ENCODE data around the gene UNC50.
A peak's percentile ranks its signal among the peaks of the same experiment; 100 is the strongest.

UNC50 gene, protein sequence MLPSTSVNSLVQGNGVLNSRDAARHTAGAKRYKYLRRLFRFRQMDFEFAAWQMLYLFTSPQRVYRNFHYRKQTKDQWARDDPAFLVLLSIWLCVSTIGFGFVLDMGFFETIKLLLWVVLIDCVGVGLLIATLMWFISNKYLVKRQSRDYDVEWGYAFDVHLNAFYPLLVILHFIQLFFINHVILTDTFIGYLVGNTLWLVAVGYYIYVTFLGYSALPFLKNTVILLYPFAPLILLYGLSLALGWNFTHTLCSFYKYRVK

DNA sequence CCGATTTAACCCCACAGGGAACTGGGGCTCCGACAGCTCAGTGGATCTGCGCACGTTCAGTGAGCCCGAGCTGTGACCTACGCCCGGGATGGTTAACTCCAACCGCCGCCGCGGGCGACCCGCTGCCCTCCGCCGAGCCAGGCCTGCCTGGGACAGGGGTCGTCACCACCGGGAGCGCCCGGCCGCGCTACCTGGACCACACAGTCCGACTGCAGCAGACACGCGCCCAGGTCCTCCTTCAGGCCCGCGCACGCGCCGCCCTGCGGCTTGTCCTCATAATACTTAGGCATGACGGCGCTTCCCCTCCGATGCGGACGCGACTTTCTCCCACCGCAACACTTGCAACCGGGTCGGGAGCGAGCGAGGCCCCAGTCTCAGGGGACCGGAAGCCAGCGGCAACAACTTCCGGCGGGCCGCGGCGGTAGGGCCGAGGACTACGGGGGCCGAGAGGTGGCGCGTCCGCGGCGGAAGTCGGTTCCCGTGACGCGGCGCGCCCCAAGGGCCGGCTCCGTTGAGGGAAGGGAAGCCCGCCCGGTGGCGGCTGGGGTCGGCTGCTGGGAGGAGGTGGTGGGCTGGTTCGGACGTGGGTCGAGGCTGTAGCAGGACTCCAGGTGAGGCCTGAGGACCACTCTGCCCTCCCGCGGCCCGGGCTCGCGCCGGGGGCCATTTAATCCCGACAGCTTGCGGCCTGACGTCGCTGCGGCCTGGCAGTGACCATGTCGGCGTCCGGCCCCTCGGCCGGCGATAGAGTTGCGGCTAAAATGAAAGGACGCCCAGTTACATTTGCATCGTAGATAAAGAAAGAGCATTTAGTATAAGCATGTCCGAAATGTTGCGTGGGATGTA is at the start of gene UNC50, which contains the start of gene COA5:
Gene UNC50, plus strand, starts transcription at position 474 of the 846 bp plus-strand sequence. CDS start 1,171 bp downstream, outside the sequence.
Gene COA5, minus strand, starts transcription at position 397 of the 846 bp plus-strand sequence. Its CDS starts 107 bp downstream, at position 290.
- peak; percentile 92 for DNase-seq

- no peak for DNase-seq
Observed at GRCh38 chr2:98558852-98559530, 49.4 kb upstream of the UNC50 start.

GRCh38 chr2:98559581-98559980 is 48.8 kb upstream of the UNC50 start:
- no peak for DNase-seq

- no peak for DNase-seq
Observed at GRCh38 chr2:98560256-98560771, 48.1 kb upstream of the UNC50 start.

- no peak for DNase-seq
Observed at GRCh38 chr2:98561018-98561417, 47.4 kb upstream of the UNC50 start.

DNA sequence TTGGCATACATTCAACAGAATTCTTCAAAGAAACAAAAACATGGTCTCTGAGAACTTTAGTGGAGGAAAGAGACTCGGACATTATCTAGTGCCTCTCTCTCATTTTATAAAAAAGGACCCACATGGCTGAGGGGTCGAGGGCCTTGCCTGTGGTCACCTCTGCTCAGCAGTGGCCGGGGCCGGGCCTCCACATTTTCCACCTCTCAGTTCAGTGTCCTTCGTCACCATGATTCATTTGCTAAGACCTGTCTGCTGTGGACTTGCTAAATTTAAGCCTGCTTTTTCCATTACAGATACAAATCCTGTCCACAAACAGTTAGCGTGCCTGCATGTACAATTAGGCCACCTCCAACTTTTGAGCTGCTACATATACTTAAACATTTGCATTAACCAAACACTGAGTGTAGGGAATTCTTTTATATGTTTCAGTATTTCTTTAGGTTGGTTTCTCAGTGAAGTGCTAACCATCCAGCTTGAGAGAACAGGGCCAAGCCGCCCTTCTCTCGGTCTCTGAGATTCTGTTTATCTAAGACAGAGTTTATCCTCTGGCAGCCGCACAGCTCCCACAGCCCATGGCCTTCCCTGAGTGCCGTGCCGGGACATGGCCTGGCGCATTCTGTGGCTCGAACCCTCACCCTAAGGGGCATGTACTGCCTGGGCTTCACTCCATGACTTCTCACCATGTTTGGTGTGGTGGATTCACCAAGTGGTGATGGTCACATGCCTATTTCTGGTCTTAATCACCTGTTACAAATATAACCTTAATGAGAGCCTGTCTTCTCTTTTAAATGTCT is 46.3 kb upstream of the UNC50 start:
- DNase-seq = no peak

DNA sequence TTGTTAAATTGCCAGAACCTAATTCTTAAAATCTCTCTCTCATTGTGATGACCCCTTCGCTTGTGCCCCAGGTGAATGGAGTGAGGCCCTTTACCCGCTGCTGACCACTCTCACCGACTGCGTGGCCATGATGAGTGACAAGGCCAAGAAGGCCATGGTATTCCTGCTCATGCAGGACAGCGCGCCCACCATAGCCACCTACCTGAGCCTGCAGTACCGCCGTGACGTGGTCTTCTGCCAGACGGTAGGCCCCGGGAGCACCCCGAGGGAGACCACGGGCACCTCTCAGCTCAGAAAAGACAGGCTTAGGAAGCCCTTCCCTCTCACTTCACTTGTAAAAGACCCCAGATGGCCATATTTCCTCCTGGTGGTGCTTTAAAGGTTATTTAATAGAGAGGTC is 45.0 kb upstream of the UNC50 start:
- DNase-seq = no peak

DNA sequence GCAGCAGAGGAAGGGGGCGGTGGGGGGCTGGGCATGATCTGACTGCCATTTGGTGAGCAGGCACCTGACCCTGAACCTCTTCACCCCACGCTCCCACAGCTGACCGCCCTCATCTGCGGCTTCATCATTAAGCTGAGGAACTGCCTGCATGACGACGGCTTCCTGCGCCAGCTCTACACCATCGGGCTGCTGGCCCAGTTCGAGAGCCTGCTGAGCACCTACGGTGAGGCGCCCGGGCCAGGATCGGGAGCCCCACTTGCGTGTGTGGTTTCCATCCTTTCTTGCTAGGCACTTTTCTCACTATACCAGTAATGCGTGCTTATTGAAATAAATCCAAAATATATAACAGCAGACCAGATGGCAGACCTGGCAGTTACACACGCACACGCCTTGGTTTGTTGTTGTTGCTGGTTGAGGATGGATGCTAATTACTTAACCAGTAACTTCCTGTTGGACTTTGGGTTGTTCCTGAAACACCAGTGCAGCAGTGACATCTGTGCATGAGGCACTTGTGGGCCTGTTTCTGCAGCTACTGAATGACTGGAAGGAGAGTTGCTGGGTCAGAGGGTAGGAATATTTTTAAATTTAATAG is 43.8 kb upstream of the UNC50 start:
- DNase-seq = no peak

GRCh38 chr2:98565286-98565860 is 43.0 kb upstream of the UNC50 start:
- DNase-seq = no peak

DNA sequence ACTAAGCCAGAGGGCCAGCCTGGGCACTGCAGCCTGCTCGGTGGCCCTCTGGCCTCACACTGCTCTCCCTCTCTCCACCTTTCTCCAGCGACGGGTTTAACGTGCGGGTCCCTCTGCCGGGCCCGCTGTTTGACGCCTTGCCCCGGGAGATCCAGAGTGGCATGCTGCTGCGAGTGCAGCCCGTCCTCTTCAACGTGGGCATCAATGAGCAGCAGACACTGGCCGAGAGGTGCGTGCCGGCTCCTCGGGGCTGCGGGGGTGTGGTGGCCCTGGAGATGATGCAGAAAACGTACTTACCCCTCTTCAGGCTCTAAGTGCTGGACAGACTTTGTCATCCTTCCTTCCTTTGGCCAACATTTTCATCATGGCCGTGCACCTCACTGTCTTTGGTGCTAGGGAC is 42.4 kb upstream of the UNC50 start:
- DNase-seq = no peak

GRCh38 chr2:98568161-98568956 is 40.0 kb upstream of the UNC50 start:
- DNase-seq = no peak

GRCh38 chr2:98569197-98569793 is 39.1 kb upstream of the UNC50 start:
- DNase-seq = no peak

DNA sequence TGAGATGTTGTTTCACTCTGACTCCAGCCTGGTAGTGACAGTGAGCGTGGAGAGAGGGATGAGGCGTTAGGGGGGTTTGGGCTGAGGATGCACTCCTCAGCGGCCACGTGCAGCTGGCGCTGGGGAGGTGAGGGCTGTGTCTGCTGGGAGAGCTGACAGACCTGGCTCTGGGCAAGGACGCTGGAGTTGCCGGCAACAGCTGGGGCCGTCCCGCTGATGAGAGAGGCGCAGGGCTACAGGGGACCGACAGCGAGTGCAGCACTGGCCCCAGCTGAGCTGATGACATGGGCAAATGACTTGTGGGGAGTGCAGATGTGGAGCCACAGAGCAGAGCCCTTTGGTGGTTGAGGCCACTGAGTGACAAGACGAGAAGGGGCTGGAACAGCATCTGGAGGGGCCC is 38.5 kb upstream of the UNC50 start:
- no peak for DNase-seq

DNA sequence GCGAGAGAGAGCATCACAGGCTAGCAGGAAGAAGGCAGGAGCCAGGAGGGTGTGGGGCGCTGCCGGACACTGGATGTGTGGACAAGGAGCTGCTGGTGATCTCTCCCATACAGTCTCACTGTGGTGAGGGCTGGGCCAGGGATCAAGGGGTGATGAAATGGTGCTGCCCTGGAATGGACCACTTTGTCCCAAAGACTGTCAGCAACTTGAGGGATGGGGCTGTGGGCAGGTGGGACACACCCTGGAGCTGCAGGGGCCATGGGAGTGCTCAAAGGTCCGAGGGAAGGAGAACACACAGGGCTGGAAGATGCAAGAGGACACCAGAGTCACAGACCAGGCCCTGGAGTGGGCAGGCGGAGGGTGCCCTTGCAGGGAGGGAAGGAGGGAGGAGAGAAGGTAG is 38.0 kb upstream of the UNC50 start:
- no peak for DNase-seq

DNA sequence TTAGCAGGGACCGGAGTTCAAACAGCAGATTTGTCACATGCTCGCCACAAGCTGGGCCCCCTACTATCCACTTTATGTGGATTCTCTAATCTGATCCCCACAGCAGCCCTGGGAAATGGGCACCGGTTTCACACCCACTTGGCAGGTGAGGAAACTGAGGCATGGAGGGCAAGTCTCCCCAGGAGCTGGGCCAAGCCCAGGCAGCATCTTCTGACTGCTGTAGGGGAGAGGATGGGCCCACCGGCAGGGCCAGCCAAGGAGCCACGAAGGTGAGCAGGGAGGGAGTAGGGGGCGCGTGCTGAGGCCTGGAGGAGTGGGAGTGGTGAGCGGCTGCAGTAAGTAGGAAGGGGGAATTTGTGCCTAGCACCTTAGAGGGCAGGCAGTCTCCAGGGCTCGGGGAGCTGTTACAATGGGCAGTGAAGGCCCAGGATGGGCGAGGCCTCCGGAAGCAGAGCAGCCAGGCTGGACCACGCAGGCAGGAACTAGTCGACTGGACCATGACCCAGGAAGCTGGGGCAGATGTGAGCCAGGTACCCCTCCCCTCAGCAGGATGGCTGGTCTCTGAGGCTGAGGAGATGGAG is 37.2 kb upstream of the UNC50 start:
- DNase-seq = no peak

DNA sequence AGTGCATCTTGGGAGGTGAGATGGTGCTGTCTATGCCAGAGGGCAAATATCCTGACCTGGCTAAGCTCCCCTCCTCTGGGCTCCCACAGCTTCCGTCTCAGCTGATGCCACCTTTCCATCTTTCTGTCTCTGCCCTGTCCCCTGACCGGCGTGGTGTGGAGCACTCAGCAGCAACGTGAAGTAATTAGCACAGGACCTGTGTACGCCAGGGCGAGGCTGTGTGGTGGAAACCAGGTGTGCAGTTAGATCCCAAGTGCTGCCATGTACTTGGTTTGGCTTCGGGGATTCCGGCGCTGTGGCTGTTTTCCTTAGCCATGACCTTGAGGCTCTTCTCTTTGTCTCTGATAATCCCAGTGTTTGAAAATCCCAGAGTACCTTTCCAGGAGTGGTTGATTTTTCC is 36.6 kb upstream of the UNC50 start:
- DNase-seq = no peak

GRCh38 chr2:98572211-98572610 is 36.2 kb upstream of the UNC50 start:
- DNase-seq = no peak

- DNase-seq = no peak
Observed at GRCh38 chr2:98572676-98573075, 35.7 kb upstream of the UNC50 start.

GRCh38 chr2:98573426-98573825 is 35.0 kb upstream of the UNC50 start:
- no peak for DNase-seq
